GM12801 (cell line): Measurements from ENCODE around the gene SRGAP1.

Experiments
- TF ChIP-seq, protein P1 (sequence below): IDR thresholded peaks from one replicate; pipeline ENCODE4 v1.5.1; 2011; ENCODE audit warnings: control low read depth; ENCODE audit not compliant: insufficient read length; ENCODE audit errors: extremely low read depth

Gene SRGAP1

DNA sequence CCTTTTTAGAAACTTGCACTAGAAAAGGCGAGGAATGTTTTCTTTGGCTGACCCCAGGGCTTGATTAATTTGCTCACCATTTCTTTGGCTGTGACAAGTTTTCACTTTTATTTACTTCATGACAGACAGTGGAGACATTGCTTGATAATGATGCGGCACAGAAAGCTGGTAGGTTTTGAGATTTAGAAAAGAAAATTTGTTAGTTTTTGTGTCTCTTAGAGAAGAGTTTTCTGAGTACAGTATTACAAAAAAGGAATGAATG is 18.4 kb downstream of the SRGAP1 start:
- TF ChIP-seq, protein P1, sequence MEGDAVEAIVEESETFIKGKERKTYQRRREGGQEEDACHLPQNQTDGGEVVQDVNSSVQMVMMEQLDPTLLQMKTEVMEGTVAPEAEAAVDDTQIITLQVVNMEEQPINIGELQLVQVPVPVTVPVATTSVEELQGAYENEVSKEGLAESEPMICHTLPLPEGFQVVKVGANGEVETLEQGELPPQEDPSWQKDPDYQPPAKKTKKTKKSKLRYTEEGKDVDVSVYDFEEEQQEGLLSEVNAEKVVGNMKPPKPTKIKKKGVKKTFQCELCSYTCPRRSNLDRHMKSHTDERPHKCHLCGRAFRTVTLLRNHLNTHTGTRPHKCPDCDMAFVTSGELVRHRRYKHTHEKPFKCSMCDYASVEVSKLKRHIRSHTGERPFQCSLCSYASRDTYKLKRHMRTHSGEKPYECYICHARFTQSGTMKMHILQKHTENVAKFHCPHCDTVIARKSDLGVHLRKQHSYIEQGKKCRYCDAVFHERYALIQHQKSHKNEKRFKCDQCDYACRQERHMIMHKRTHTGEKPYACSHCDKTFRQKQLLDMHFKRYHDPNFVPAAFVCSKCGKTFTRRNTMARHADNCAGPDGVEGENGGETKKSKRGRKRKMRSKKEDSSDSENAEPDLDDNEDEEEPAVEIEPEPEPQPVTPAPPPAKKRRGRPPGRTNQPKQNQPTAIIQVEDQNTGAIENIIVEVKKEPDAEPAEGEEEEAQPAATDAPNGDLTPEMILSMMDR: no peak

DNA sequence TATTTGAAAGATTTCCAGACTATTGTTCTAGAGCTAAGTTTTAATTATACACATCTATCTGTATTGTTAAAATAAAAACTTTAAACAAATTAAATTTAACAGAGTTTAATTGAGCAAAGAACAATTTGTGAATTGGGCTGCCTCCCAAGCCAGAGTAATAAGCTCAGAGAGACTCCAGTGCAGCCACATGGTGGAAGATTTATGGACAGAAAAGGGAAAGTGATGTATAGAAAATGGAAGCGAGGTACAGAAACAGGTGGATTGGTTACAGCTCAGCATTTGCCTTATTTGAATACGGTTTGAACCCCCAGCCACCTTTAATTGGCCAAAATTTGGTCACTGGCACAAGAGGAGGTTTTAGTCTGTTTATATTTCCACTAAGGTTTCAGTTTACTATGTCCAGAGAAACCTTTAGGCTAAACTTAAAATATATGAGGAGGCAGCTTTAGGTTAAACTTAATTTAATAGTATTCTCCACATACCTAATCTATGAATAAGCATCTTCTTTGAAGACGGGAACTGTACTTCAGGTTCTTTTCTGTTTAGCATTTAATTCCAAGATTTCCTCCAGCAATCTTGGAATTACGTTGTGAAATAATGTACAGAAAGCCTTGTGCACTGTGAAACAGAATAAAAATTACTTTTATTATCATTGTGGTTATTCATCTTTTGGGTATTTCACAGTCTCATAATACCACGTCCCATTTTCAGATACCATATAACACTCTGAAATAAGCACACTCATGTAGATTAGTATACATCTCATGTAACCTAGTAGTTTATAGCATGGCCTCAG is 19.4 kb downstream of the SRGAP1 start:
- TF ChIP-seq, protein P1: no peak

DNA sequence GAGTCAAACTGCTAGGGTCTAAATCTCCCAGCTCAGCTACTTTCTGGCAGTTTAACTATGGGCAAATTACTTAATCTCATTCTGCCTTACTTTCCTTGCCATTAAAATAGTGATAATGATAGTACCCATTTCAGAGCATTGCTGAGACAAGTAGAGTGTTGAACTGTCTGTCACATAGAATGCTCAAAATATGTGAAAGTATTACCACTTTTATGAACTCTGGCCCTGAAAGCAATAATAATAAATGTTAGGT is 19.9 kb downstream of the SRGAP1 start:
- TF ChIP-seq, protein P1: no peak

- TF ChIP-seq, protein P1: no peak
Measured at GRCh38 chr12:63865448-63865847, 20.9 kb downstream of the SRGAP1 start.

DNA sequence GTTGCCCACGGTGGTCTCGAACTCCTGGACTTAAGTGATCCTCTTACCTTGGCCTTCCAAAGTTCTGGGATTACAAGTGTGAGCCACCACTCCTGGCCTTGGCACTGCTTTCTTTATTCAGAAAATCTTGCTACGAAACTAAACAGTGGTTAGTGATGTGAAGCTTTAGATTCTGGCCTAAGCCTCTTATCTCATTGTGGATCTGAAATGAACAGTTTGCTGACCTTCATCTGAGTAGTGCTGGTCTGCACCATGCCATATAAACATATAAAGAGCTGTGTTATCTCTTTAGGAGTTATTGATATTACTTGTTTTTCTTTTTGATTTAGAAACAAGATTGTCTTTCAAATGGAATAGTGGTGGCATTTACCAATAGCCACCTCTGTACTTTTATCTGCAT is 22.6 kb downstream of the SRGAP1 start:
- TF ChIP-seq, protein P1: no peak

GRCh38 chr12:63869656-63870055 is 25.2 kb downstream of the SRGAP1 start:
- TF ChIP-seq, protein P1: no peak

GRCh38 chr12:63870838-63871237 is 26.3 kb downstream of the SRGAP1 start:
- TF ChIP-seq, protein P1: no peak
